Measurements from ENCODE around the gene PRR23E. TPM values are rescaled to one million over a fixed set of nuclear protein-coding genes. Genes with fewer than 3 reads are reported as not detected.

Gene PRR23E
- total and polyA plus RNA-seq, 7 donors, result not detected

GRCh38 chr3:127172781-127173515 is 20.0 kb upstream of the PRR23E start:
- no peaks in the 10 kb centered on the region for H3K9me3 ChIP-seq
- DNase-seq, result no peak
- no peak overlapping the region for H3K27ac ChIP-seq
- intact Hi-C loops (cut with DNase I), result no loop called here
- no peak for TF ChIP-seq EP300 (IDR thresholded peaks at IDR 0.05)
- TF ChIP-seq POLR2AphosphoS5 (IDR thresholded peaks at IDR 0.05), result no peak
- TF ChIP-seq POLR2A (IDR thresholded peaks at IDR 0.05), result no peak
- TF ChIP-seq CTCF (IDR thresholded peaks at IDR 0.05), result no peak
- H3K4me1 ChIP-seq, result peaks cover 0 to 8% (median 0%) of the 10 kb centered on the region in 4 donors
- 23 to 52% methylated on average over 22 of the region's 22 CpGs for WGBS, 2 donors
- peaks cover 0 to 16% (median 12%) of the 10 kb centered on the region in 3 donors for H3K27me3 ChIP-seq
- no peak overlapping the region for H3K4me3 ChIP-seq
- H3K36me3 ChIP-seq, result no peaks in the 10 kb centered on the region

GRCh38 chr3:127173516-127174166 is 19.3 kb upstream of the PRR23E start:
- Histone ChIP-seq H3K27ac (no peak overlapping the region), H3K4me1 (peaks cover 0 to 8% (median 0%) of the 10 kb centered on the region in 4 donors), H3K36me3 (no peaks in the 10 kb centered on the region), H3K9me3 (no peaks in the 10 kb centered on the region), H3K27me3 (peaks cover 0 to 16% (median 12%) of the 10 kb centered on the region in 3 donors), H3K4me3 (no peak overlapping the region)
- DNase-seq, result no peak
- no peak for TF ChIP-seq EP300 (IDR thresholded peaks at IDR 0.05)
- no peak for TF ChIP-seq POLR2AphosphoS5 (IDR thresholded peaks at IDR 0.05)
- no peak for TF ChIP-seq POLR2A (IDR thresholded peaks at IDR 0.05)
- no peak for TF ChIP-seq CTCF (IDR thresholded peaks at IDR 0.05)
- WGBS, 2 donors, result 82 to 84% methylated on average over 5 of the region's 5 CpGs
- intact Hi-C loops (cut with DNase I), result no loop called here

GRCh38 chr3:127174284-127174683 is 18.6 kb upstream of the PRR23E start:
- Histone ChIP-seq H3K27ac (no peak overlapping the region), H3K4me1 (peaks cover 0 to 8% (median 0%) of the 10 kb centered on the region in 4 donors), H3K27me3 (peaks cover 0 to 16% (median 12%) of the 10 kb centered on the region in 3 donors), H3K4me3 (no peak overlapping the region), H3K9me3 (no peaks in the 10 kb centered on the region), H3K36me3 (no peaks in the 10 kb centered on the region)
- no peak for DNase-seq
- TF ChIP-seq POLR2A (IDR thresholded peaks at IDR 0.05) (no peak), CTCF (IDR thresholded peaks at IDR 0.05) (no peak), EP300 (IDR thresholded peaks at IDR 0.05) (no peak), POLR2AphosphoS5 (IDR thresholded peaks at IDR 0.05) (no peak)
- WGBS, 2 donors, result 70 to 81% methylated on average over 4 of the region's 4 CpGs
- intact Hi-C loops (cut with DNase I), result no loop called here

- Histone ChIP-seq H3K36me3 (no peaks in the 10 kb centered on the region), H3K9me3 (no peaks in the 10 kb centered on the region), H3K4me1 (peaks cover 0 to 8% (median 0%) of the 10 kb centered on the region in 4 donors), H3K27me3 (peaks cover 0 to 16% (median 12%) of the 10 kb centered on the region in 3 donors), H3K4me3 (no peak overlapping the region), H3K27ac (no peak overlapping the region)
- intact Hi-C loops (cut with DNase I), result no loop called here
- 86 to 89% methylated on average over 2 of the region's 2 CpGs for WGBS, 2 donors
- TF ChIP-seq CTCF (IDR thresholded peaks at IDR 0.05) (no peak), POLR2A (IDR thresholded peaks at IDR 0.05) (no peak), EP300 (IDR thresholded peaks at IDR 0.05) (no peak), POLR2AphosphoS5 (IDR thresholded peaks at IDR 0.05) (no peak)
- no peak for DNase-seq
Observed at GRCh38 chr3:127174715-127175140, 18.2 kb upstream of the PRR23E start.
